Tongue (tissue), 2 donors: ENCODE measurements around the gene C1RL. TPM values are rescaled to one million over a fixed set of nuclear protein-coding genes. Genes with fewer than 3 reads are reported as not detected.
"Not testable (repeated sequence)": the region's sequence is repeated elsewhere in the genome, so short reads cannot be mapped to it uniquely, and the experiment has no call there.

Experiments
- DNase-seq: peaks from one replicate; pipeline ENCODE4 v3.0.0-alpha.2; 2015
- total RNA-seq: library from RNA; depleted of rRNA; stranded (reverse); fragments of >200 nt; gene quantifications from one replicate; pipeline ENCODE4 v1.2.3, GENCODE V29; 2014

Gene C1RL
- total RNA-seq, 1 donor from 2014 or later: 23.1 TPM

DNA sequence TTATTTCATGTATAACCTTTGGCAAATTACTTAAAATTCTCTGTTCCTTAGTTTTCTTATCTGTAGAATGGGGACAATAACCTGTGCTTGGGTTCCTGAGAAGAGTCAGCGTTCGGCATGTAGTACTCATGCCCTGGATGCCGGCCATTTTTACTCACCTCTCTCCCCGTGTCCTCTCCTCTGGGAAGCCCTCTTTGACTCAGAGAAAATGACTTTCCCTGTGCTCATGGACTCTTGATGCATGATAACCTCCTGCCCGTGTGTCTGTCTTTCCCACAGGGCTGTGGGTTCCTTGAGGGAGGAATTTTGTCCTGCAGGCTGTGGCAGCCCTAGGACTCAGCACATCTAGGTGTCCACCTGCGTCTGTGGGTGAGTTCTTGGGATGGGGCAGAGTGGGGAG, 5.8 kb upstream of the C1RL start:
- no peak for DNase-seq

DNA sequence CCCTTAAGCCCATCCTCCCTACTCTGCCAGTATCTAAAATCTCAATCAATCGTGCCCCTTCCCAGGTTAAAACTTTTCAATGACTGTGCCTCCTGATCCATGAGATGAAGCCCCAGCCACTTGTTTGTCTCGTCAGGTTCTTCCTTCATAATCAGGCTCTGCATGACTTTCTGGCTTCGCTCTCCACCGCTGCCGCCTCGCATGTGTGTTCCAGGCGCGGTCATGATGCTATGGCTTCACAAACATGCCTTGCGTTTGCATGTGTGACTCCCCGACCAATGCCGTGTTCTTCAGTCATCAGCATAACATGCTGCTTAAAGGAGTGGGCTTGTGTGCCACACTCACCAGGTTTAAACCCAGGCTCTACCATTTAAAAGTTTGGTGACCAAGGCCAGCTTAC, 5.0 kb upstream of the C1RL start:
- no peak for DNase-seq

GRCh38 chr12:7113389-7113871, 4.4 kb upstream of the C1RL start:
- peak; percentile 64 for DNase-seq

DNA sequence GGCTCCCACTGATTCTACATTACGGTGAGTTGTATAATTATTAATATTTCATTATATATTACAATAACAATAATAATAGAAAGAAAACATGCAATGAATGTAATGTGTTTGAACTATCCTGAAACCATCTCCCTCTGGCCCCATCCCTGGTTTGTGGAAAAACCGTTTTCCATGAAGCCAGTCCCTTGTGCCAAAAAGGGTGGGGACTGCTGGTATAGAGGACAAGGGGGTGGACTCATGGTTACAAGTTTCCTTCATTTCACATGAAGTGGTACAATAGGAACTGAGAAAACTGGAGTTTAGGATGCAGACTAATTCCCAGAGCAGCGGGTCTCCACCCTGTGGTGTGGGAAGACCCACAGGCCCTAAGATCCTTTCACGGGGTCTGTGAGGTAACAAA, 3.0 kb upstream of the C1RL start:
- DNase-seq: peak; percentile 48

GRCh38 chr12:7110661-7111060, 1.6 kb upstream of the C1RL start:
- DNase-seq: no peak

DNA sequence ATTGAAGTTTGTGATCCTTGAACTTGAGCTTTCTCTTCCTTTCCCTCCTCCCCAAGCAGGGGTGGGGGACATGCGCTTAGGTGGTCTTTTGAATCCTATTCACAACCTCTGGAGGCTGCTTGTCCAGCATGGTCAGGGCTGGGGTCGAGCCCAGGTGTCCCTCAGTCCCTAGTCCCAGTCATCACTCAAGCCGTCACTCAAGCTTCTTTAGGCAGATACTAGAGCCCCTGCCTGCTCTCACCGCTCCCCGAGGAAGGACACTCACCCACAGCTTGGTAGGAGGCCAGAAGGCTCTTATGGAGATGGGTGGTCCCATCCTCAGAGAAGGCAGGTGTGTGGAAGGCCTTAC, 532 bp upstream of the C1RL start:
- no peak for DNase-seq

GRCh38 chr12:7108003-7108795, 815 bp downstream of the C1RL start:
- DNase-seq: peak; percentile 78

DNA sequence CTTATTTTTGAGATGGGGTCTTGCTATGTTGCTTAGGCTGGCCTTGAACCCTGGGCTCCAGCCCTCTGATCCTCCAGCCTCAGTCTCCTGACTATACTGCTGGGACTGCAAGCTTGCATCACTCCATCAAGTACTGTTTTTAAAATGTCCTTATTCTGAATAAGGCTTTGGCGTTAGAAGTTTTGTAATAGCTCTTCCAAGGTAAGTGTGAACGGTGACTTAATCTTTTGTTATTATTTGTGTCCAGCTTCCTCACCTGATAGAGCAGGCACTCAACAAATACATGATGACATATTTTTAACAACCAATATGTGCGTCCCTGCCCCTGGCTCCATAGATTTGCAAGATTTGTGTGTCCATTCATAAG, 1.4 kb downstream of the C1RL start:
- DNase-seq: no peak

GRCh38 chr12:7107181-7107580, 1.8 kb downstream of the C1RL start:
- not testable (repeated sequence) for DNase-seq

GRCh38 chr12:7106082-7106481, 2.9 kb downstream of the C1RL start:
- no peak for DNase-seq

- DNase-seq: no peak
These were observed 5.0 kb downstream of the C1RL start for GRCh38 chr12:7103837-7104584.

DNA sequence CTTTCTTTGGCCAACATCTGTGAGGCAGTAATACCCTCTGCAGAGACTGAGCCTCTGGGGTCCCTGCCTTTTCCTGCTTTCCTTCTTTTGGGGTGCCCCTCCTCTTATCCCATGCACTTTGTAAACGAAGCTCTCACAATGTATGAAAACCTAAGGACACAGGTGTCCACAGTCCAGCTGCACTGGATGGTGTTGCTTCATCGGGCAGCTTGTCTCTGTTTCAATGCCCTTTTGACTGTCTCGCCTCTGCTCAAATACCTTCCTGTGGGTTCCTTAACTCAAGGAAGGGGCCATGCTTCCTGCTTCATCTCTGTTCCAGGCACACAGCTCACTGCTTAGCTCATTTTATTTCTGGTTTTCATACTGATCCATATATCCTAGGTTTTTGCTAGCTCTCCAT, 6.4 kb downstream of the C1RL start:
- DNase-seq: no peak

DNA sequence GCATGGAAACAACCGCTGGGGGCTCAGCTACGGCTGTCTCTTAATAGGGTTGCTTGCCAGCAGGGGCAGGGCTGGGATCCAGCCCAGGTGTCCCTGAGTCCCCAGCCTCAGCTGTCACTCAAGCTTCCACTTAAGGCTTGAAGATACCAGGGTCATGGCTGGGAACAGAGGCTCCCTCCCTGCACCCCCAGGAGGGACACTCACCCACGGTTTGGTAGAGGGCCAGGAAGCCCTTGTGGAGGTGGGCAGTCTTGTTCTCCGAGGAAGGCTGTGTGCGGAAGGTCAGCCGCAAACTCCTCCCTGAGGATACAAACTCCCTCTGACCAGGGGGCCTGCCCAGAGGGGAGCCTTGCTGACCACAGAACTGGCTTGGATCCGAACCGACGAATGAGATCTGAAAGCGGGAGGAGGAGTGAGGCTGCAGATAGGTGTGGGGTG, 7.3 kb downstream of the C1RL start:
- no peak for DNase-seq

DNA sequence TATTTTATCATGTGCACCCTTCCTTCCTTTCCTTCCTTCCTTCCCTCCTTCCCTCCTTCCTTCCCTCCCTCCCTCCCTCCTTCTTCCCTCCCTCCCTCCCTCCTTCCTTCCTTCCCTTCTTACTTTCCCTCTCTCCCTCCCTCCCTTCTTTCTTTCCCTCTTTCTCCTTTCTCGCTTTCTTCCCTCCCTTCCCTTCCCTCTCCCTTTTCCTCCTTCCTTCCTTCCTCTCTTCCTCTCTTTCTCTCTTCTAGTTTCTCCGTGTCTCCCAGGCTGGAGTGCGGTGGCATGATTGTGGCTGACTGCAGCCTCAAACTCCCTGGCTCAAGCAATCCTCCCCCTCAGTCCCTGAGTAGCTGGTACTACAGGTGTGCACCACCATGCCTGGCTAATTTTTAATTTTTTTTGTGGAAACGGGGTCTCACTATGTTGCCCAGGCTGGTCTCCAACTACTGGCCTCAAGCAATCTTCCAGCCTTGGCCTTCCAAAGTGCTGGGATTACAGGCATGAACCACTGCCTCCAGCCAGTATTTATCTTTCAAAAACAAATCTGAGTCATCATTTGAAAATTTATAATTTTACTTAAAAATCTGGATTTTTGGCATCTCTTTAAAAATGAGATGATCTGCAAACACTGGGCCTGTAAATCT, 7.8 kb downstream of the C1RL start:
- DNase-seq: no peak

DNA sequence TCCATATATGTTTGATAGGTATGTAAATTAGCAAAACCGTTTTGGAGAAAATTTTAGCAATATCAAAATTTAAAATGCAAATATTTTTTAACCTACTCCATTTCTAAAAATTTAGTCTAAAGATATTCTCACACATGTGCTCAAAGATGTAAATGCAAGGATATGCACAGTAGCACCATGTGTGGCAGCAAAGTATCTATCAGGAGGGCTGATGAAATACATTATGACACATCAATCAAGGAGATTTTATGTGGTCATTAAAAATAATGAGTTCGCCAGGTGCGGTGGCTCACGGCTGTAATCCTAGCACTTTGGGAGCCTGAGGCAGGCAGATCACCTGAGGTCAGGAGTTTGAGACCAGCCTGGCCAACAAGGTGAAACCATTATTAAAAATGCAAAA, 8.8 kb downstream of the C1RL start:
- no peak for DNase-seq

GRCh38 chr12:7099290-7099996, 9.6 kb downstream of the C1RL start:
- no peak for DNase-seq

- peak; percentile 37 for DNase-seq
These were observed 12.0 kb downstream of the C1RL start for GRCh38 chr12:7096979-7097378.

DNA sequence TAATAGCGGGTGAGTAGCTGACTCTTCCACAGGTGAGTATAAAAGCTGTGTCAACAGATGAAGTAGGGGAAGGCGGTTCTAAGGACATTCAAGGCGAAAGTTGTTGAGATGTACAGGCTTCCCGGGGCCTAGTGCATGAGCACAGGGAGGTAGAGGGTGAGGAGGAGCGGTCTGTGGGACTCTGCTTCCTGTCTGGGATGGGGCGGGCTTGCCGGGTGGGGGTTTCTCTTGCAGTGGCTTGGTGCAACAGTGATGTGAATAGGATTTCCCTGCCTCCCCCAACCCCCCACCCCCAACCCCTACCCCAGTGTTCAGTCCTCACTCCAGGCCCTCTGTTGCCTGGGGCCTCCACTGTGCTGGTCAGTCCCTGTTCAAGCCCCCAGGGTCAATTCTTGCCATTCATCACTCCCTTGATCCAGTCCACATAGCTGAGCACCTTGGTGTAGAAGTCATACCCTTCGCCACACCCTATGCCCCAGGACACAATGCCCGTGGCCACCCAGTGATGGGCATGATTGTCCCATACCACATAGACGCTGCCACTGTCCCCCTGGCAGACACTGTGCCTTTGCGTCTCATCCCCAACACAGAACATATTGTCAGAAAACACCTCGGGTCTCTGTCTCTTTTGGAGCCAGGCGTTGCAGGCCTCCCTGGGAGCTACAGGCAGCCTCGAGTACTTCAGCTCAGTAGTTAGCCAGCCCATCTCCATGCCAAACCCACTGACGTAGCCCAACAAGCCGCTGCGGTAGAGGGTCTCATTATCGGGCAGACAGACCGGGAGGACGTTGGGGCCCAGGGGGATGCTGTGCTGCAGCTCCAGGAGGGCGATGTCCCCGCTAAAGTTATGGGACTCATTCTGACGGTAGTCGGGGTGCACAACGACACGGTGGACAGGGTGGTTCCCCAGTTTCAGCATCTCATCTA, 12.7 kb downstream of the C1RL start:
- DNase-seq: no peak

DNA sequence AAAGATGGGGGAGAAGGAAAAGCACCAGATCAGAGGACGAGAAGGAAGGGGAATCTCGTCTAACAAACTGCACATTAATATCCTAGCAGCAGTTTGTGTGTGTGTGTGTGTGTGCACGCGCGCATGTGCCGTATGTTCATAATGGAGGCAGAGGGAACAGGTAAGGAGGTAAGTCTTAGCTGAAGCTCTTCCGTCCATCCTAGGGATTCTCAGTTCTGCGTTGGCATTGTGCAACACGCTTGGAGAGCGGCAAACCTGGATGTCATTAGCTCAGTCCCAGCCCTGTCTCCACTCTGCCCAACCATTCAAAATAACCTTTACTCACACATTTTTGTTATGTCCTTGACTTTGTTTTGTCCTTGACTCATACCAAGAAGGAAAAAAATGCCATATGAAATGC, 15.1 kb downstream of the C1RL start:
- DNase-seq: no peak

- DNase-seq: no peak
These were observed 15.5 kb downstream of the C1RL start for GRCh38 chr12:7093486-7093885.

GRCh38 chr12:7092986-7093460, 16.0 kb downstream of the C1RL start:
- no peak for DNase-seq
